HG02981 (cell line): ENCODE measurements around the gene RAPGEF1.
A peak's percentile ranks its signal among the peaks of the same experiment; 100 is the strongest.
"Not testable (repeated sequence)": the region's sequence is repeated elsewhere in the genome, so short reads cannot be mapped to it uniquely, and the experiment has no call there.

Experiments
- ATAC-seq: cut with Tn5 transposase; IDR thresholded peaks from one replicate; pipeline ENCODE4 v1.9.1; 2021; ENCODE audit warnings: mild to moderate bottlenecking, moderate library complexity; ENCODE audit not compliant: unreplicated experiment

RAPGEF1 gene

DNA sequence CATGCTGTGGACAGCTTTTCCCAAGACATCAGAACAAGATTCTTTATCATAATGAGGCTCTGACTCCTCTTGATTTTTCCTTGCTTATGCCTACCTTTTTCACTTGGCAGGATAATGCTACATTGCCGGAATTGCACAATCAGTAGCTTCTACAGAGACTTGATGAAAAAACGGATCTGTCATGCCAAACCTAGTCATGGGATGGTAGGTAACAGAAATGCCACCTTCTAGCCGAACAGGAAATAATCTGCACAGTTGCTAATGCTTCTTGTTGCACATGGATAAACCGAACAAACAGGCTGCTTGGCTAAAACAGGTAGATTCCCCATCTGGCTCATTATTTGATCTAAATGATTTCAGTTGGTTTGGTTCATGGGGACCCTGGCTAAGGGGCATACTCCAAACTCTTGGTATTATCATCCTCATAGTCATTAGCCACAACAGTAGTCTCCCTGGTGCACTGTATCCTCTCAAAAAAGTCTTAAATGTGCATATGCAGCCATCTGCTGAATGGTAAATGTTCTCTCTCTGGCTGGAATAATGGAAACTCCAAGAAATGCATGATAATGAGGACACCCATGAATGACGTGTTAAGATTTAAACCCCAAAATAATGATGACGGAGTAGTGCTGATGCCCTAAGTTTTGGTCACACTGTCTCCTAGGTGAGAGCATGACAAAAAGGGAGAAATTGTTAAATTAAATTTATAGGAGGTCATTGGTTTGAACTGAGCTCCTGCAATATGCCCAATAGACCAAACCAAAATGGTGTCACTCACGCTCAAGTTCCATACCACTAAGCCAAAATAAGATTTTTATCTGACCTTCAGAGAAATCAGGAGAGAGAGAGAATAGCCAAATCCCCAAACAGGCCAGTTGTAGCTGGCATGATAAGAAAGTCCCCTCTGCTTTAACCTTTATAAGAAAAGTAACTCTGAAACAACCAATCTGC lies 47.0 kb downstream of the RAPGEF1 start:
- ATAC-seq: no peak

DNA sequence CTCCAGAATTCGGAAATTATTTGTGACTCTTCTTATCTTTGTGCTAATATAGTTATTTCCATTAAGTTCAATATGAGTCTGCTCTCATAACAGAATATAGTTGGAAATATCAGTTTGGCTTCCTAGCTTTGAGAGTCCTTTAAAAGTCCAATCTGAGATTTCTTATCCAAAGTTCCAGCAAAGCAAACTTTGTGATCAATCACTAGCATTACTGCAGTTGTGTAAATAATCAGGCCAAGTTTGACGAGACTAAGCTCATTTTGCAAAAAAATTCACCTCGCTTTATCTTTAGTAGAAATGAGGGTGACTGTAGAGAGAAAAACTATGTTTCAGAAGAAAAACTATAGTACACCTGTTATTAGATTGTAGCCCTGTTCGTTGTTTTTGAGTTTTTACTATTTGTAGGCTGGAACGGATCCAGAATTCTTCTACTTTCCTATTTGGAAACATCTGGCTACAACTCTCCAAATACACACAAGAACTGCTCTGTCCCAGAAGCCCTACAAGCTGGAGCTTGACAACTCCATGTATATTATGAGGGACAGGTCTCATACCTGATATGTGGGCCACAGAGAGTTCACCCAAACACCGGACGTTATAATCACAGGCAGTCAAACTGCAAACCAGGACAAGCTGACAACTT lies 47.8 kb downstream of the RAPGEF1 start:
- ATAC-seq: no peak

DNA sequence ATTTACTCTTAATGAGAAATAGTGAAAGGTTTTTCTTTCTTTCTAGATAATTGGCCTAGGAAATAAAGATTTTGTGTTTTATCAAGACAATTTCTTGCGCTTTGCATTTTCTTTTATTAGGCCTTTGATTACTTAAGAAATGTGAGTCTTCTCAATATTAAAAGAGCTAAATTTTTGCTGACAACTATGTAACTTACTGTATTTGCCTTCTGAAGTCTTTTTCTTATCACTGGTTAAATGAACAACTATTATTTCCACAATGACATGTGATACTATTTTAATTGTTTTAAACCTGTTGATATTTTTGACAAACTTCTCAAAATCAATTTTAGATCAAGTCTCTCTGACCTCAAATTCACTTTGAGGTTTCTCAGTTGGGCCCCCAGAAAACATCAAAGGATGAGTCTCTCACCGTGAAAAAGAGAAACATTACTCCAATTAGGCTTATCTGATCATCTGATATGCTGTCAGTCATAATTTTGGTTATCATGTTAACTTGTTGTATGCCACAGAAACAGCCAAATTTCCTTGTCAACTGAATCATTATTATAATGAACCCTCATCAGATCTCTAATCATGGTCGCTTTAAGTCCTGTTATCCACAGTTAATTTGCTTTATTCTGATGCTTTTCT lies 48.8 kb downstream of the RAPGEF1 start:
- ATAC-seq: no peak

DNA sequence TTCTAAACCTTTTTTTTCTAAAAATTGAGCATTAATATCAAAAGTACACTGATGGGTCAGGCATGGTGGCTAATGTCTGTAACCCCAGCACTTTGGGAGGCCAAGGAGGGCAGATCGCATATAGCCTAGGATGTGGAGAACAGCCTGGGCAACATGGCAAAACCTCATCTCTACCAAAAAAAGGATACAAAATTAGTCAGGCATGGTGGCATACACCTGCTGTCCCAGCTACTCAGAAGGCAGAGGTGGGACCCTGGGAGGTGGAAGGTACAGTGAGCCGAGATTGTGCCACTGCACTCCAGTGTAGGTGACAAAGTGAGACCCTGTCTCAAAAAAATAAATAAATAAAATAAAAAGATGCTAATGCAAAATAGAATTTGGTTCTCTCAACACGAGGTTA lies 49.4 kb downstream of the RAPGEF1 start:
- no peak for ATAC-seq

DNA sequence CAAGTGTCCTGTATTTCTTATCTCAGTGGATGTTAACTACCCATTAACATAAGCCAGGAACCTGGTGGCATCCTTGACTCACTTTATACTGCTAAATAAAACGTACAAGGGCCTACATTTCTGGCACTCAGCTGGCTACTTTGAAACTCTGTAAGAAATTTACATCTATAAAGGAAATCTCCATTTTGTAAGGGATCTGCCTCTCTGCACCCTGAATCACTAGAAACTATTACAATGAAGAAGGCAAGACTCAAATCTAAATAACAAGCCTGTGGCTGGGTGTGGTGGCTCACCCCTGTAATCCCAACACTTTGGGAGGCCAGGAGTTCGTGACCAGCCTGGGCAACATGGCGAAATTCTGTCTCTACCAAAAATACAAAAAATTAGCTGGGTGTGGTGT lies 51.5 kb downstream of the RAPGEF1 start:
- no peak for ATAC-seq

DNA sequence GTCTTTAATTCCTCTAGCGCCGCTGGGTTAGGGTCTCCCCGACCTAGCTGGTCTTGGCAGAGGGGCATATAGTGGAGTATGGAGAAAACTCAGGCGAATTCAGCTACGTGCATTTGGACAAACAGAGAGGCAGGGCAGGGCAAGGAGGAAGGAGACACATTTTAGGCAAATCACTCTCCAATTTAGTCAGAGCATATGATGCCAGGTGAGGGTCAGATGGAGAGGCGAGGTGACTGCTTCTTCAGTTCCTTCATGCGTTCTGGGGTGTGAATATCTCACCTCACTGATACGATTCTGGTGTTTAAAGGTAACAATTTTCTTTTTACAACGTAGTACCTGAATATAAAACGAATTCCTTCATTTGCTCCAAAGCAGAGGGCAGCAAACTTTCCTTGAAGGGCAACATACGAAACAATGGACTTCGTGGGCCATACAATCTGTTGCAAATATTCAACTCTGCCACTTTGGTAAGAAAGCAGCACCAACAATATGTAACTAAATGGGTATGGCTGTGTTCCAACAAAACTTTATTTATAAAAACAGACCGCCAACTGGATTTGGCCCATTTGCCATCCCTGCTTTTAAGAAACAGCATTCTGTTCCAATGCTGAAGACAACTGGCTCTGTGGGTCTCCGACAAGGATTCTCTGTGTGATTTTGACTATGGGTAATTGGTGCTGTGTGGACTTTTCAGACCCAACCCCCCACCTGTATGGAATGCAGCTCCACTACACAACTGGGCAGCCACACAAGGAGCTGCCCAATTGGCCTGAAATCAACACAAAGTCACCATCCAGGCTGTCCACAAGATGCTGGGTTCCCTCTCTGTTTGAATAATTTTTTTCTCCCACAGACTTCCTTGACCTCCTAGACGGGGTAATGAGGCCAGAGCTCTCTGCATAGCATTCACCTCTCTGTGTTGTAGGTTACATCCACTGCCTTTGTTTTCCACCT lies 53.8 kb downstream of the RAPGEF1 start:
- no peak for ATAC-seq

DNA sequence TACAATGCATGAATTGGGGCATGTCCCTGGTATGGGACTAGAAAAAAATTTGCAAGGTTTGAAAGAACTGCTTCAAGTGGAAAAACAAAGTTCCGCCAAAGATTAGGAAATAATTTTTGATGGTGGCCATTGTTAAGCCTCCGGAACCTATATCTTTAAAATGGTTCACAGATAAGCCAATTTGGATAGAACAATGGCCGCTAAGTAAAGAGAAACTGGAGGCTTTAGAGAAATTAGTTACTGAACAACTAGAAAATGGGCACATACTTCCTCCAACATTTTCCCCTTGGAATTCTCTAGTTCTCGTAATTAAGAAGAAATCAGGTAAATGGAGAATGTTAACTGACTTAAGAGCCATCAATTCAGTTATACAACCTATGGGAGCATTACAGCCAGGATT lies 56.8 kb downstream of the RAPGEF1 start:
- not testable (repeated sequence) for ATAC-seq

DNA sequence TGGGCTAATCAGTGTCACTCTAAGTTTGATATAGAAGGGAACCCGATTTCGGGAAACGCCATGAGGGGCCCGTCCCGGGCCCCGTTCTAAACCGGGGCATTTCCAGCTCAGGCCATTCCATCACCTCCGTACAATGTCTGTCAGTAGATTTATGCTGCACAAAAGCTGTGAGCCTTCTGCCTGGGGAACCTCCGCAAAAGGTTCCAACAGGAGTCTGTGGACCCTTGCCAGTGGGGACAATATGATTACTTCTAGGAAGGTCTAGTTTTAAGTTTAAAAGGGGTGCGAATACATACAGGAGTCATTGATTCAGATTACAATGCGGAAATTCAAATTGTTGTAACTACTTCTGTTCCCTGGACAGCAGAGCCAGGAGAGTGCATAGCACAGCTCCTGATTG lies 57.6 kb downstream of the RAPGEF1 start:
- ATAC-seq: no peak

DNA sequence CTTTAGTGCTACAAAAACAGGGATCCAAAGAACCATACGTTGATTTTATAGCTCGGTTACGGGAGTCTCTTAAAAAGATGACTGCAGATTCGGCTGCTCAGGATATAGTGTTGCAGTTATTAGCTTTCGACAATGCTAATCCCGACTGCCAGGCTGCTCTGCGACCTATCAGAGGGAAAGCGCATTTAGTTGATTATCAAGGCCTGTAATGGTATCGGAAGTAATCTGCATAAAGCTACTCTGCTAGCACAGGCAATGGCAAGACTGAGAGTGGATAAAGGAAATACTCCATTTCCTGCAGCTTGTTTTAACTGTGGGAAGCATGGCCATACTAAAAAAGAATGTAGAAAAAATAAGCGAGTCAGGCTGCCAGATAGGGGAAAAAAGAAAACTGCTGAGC lies 58.0 kb downstream of the RAPGEF1 start:
- not testable (repeated sequence) for ATAC-seq

DNA sequence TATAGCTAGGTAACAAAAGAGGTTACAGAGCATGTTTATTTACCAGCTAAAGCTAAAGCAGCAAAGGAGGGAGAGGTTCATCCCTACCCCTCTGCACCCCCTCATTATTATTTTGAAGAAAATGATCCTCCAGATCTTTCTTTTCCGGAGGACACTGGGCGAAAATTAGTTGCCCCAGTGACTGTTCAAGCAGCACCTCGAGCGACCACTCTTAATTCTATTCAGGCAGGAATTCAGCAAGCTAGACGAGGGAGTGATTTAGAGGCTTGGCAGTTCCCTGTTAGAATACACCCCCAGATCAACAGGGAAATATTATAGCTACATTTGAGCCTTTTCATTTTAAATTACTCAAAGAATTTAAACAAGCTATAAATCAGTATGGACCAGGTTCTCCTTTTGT lies 58.8 kb downstream of the RAPGEF1 start:
- not testable (repeated sequence) for ATAC-seq

DNA sequence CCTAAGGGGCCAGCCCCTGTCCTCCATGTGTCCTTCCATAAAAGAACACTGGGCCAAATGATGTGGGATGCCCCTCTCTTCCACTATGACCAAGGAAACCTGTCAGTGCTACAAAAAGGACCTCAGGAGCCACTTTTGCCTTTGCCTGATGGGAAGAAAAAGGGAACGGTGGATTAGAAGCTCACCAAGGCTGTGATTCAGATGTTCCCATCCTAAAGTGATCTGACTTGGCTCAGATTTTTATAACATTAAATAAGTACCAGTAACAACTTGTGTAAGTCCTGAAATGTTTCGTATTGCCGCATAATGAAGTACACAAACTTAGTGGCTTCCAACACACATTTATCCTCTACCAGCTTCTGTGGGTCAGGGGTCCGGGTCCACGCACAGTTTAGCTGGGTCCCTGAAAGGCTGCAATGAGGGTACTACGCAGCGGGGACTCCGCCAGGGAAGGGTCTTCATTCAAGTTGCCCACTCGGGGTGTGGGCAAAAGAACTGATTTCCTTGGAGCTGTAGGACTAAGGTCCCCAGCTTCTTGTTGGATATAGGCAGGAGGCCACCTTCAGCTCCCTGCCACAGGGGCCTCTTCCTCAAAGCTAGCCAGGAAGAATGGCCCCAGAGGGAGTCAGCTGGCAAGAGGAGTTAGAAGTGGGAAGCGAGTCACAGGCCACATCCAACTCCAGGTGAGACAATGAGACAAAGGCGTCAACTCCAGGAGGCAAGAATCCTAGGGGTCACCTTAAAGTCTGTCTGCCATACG lies 60.4 kb downstream of the RAPGEF1 start:
- no peak for ATAC-seq

DNA sequence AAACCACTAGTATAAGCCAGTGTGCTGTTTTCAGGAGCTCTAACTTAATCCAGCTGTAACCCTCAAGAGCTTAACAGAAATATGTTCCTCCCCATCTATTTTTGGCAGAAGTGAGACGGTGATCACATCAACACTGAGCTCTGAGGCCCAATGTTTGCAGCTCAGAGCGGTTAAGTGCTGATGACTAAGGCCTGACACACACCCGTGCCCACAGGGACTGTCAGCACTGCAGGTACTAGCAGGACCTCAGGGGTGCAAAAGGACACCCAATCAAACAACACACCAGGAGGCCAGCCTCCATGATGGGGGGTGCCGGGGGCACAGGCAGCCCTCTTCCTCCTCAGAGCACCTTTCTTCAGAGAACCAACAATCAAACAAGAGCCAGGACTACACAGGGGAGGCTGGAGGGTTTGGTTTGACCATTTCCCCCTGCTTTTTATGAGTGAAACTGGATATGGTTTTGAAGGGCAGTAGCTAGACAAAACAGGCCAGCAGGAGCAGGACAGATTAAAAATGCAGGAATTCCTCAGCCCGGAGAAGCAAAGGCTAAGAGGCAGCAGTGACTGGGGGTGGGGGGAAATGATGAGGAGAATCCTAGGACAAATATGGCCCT lies 61.3 kb downstream of the RAPGEF1 start:
- ATAC-seq: peak; percentile 77

DNA sequence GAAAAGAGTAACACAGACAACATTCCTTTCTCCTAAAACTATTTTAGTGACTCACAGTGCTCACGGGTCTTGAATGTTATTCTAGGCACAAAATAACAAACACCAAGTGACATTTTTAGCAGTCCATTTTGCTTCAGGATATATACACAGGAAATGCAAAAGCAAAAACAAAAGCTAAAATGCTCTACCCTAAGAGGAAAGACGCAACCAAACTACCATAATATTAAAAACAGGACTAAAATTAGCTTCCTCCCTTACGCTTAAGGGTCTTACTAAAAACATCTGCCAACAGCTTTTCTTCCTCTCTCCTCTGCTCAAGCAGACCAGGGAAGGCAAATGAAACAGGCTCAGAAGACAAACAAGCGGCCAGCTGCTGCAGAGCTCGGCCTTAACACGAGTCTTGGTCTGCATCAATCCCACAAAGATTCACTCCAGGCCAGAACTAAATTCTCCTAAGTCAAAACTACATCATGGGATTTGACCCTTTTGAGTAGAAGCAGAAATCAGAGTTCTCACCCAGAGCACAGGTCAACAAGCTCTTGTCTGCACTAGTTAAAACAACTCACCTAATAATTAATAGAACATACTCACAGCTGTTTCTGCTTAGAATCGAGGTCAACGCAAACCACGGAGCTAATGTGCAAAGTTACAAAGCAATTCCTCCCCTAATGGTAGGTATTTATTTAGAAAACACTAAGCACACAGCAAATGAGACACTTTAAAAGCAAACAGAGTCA lies 62.3 kb downstream of the RAPGEF1 start:
- ATAC-seq: peak; percentile 38

DNA sequence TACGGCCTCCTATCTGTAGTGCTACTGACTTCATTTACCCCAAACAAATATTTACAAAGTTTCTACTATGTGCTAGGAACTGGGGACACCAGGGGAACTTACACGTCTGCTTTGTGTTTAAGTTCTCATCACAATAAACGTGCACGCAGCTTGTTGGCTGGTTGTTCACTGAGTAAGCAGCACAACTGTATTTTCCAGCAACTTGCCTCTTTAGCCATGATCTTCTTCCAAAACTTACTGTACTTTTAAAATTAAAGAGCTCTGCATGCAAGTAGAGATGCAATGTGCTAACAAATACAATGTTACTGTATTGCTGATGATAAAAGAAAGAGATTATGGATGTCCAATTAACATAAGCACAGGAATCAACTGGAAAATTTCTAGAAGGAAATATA lies 62.8 kb downstream of the RAPGEF1 start:
- ATAC-seq: no peak

DNA sequence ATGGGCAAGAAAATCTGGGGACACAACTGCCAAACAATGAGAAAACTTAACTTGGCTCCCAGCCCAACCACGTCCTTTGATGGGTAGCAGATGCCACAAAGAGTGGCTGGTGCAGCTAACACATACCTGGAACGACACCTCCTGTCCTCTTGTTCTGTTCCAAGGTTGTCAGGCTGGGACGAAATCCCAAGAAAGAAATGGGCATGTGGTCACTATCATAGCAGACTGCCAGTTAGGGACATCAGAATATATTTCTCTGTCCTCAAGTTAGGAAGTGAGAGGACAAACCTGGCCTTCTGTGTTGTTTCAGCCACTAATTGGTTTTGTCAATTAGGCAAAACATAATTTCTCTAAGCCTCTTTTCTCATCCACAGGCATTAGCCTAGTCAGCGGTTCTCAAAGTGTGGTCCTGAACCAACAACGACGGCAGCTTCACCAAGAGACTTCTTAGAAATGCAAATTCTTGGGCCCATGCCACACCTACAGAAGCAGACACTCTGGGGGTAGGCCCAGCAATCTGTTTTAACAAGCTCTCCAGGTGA lies 63.4 kb downstream of the RAPGEF1 start:
- ATAC-seq: no peak

DNA sequence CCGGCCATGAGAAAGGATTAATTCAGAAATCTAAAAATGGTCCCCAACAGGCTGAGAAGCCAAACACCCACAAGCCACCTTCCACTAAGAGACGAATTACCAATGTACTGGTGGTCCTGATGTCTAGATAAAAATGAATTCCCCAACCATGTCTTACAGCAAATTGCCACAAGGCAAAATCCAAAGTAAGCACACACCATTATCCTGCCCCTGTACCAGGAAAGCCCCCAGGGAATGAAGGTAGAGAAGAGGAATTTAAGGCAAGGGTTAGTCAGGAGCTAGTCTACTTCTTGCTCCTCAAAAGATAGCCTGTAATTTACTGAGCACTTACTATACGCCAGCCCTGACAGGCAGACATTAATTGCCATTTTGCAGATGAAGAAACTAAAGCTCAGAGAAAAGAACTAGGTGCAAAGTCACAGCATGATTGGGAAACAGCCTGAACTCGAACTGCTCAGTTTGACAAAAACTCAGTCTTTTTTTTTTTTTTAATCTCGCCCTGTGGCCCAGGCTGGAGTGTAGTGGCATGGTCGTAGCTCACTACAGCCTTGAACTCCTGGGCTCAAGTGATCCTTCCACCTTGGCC lies 64.3 kb downstream of the RAPGEF1 start:
- no peak for ATAC-seq

DNA sequence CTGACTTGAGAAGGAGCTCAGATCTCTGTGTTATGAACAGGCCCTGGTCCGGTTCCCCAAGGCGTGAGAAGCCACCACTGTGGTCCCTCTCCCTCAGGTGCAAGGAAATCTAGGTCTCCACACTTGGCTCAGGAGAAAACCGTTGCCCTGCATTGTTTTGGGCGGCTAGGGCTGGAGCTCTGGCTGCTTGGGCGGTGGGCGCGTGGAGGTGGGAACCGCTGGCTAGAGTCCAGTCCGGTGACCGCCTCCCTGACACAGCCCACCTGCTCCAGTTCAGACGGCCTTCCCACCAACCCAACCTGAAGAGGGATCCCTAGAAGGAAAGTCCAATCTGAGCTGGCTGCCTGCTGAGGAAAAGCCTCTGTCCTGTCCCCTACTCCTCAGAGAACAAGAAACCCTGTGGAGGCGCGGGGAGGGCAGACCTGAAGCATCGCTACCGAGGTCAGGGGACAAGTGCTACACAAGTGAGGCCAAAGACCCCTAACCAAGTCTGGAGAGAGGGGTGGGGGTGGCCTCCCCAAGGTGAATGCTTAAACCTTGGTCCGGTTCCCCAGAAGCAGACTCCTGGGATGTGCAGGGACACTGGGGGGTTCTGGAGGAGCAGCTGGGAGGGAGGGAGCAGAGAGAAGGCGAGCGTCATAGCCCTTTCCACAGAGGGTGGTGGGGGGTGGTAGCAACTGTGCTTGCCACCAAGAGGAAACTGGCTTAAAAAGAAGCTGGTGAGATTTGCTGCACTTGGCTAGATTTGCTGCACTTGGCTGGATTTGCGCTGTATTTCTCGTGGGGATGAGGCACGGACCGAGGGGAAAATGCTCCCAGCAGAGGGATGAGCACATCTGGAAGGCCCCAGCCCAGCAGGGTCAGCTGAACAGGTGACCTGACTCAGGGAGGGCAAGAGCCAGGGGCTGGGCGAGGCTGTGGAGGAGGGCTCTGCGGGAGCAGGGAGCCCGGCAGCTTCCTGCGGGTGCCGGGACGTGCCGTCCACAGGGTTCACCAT lies 65.2 kb downstream of the RAPGEF1 start:
- no peak for ATAC-seq
